GM21717 (cell line): Measurements from ENCODE around the gene SEPTIN11.

Experiments
- ATAC-seq: cut with Tn5 transposase; IDR thresholded peaks from one replicate; pipeline ENCODE4 v1.9.1; 2021; ENCODE audit warnings: mild to moderate bottlenecking, moderate library complexity; ENCODE audit not compliant: unreplicated experiment

The SEPTIN11 gene

GRCh38 chr4:76977736-76978350 is 28.3 kb downstream of the SEPTIN11 start:
- no peak for ATAC-seq

GRCh38 chr4:76979236-76979635 is 29.7 kb downstream of the SEPTIN11 start:
- ATAC-seq: no peak

GRCh38 chr4:76980261-76980660 is 30.7 kb downstream of the SEPTIN11 start:
- ATAC-seq: no peak

GRCh38 chr4:76981644-76982043 is 32.1 kb downstream of the SEPTIN11 start:
- ATAC-seq: no peak

GRCh38 chr4:76982638-76983584 is 33.4 kb downstream of the SEPTIN11 start:
- no peak for ATAC-seq

- ATAC-seq: peak; percentile 44
Observed at GRCh38 chr4:76984127-76984526, 34.6 kb downstream of the SEPTIN11 start.

GRCh38 chr4:76984788-76985211 is 35.2 kb downstream of the SEPTIN11 start:
- no peak for ATAC-seq

- no peak for ATAC-seq
Observed at GRCh38 chr4:76987153-76987591, 37.6 kb downstream of the SEPTIN11 start.

GRCh38 chr4:76987685-76988084 is 38.1 kb downstream of the SEPTIN11 start:
- ATAC-seq: no peak

GRCh38 chr4:76989391-76990061 is 40.0 kb downstream of the SEPTIN11 start:
- no peak for ATAC-seq

GRCh38 chr4:76990288-76991080 is 40.9 kb downstream of the SEPTIN11 start:
- ATAC-seq: no peak

- no peak for ATAC-seq
Observed at GRCh38 chr4:76991161-76991660, 41.7 kb downstream of the SEPTIN11 start.

- ATAC-seq: peak; percentile 79
Observed at GRCh38 chr4:76993787-76994641, 44.5 kb downstream of the SEPTIN11 start.

GRCh38 chr4:76995776-76996175 is 46.2 kb downstream of the SEPTIN11 start:
- ATAC-seq: no peak

- no peak for ATAC-seq
Observed at GRCh38 chr4:76996445-76996844, 46.9 kb downstream of the SEPTIN11 start.

- no peak for ATAC-seq
Observed at GRCh38 chr4:76997077-76997476, 47.5 kb downstream of the SEPTIN11 start.

- no peak for ATAC-seq
Observed at GRCh38 chr4:76997532-76997931, 48.0 kb downstream of the SEPTIN11 start.

GRCh38 chr4:76998251-76998901 is 48.8 kb downstream of the SEPTIN11 start:
- ATAC-seq: no peak
